ENCODE measurements around the gene GSC2.
"Not testable (repeated sequence)": the region's sequence is repeated elsewhere in the genome, so short reads cannot be mapped to it uniquely, and the experiment has no call there.

GSC2 gene

GRCh38 chr22:19169947-19170318 is 19.8 kb upstream of the GSC2 start:
- TF ChIP-seq CTCF (conservative IDR thresholded peaks at IDR 0.05) = no peak
- TF ChIP-seq ZFX (IDR thresholded peaks at IDR 0.05) = no peak

GRCh38 chr22:19169002-19169946 is 19.2 kb upstream of the GSC2 start:
- TF ChIP-seq ZFX (IDR thresholded peaks at IDR 0.05) (no peak), CTCF (conservative IDR thresholded peaks at IDR 0.05) (no peak)
- H3K27ac ChIP-seq = no peak overlapping the region

More at GRCh38 chr22:19169947-19170318, 19.8 kb upstream of the GSC2 start:
- H3K27ac ChIP-seq = no peak overlapping the region

- no peak overlapping the region for H3K27ac ChIP-seq
- no peak for TF ChIP-seq ZFX (IDR thresholded peaks at IDR 0.05)
- no peak for TF ChIP-seq CTCF (conservative IDR thresholded peaks at IDR 0.05)
Measured at GRCh38 chr22:19168088-19168890, 18.2 kb upstream of the GSC2 start.

GRCh38 chr22:19167106-19167869 is 17.2 kb upstream of the GSC2 start:
- no peak for TF ChIP-seq ZFX (IDR thresholded peaks at IDR 0.05)
- TF ChIP-seq CTCF (conservative IDR thresholded peaks at IDR 0.05) = no peak
- H3K27ac ChIP-seq = no peak overlapping the region

GRCh38 chr22:19166421-19166820 is 16.3 kb upstream of the GSC2 start:
- no peak overlapping the region for H3K27ac ChIP-seq
- no peak for TF ChIP-seq ZFX (IDR thresholded peaks at IDR 0.05)
- no peak for TF ChIP-seq CTCF (conservative IDR thresholded peaks at IDR 0.05)

- no peak overlapping the region for H3K27ac ChIP-seq
- TF ChIP-seq CTCF (conservative IDR thresholded peaks at IDR 0.05) = no peak
- no peak for TF ChIP-seq ZFX (IDR thresholded peaks at IDR 0.05)
Measured at GRCh38 chr22:19164425-19164824, 14.3 kb upstream of the GSC2 start.

- not testable (repeated sequence) for H3K27ac ChIP-seq
Measured at GRCh38 chr22:19158649-19159048, 8.6 kb upstream of the GSC2 start.

GRCh38 chr22:19156109-19156508 is 6.0 kb upstream of the GSC2 start:
- H3K27ac ChIP-seq = not testable (repeated sequence)
